GM21529 (cell line): ENCODE results near the gene MOB2.

Experiments
- ATAC-seq: cut with Tn5 transposase; IDR thresholded peaks from one replicate; pipeline ENCODE4 v1.9.1; 2021; ENCODE audit not compliant: unreplicated experiment

Gene MOB2

GRCh38 chr11:1487851-1488574 lies 1.4 kb upstream of the MOB2 start:
- no peak for ATAC-seq

- ATAC-seq: no peak
Observed at GRCh38 chr11:1487091-1487850, 692 bp upstream of the MOB2 start.

- ATAC-seq: no peak
Observed at GRCh38 chr11:1485504-1485885, 1.1 kb downstream of the MOB2 start.

- no peak for ATAC-seq
Observed at GRCh38 chr11:1484695-1485503, 1.7 kb downstream of the MOB2 start.

GRCh38 chr11:1484061-1484671 lies 2.4 kb downstream of the MOB2 start:
- no peak for ATAC-seq

- no peak for ATAC-seq
Observed at GRCh38 chr11:1483445-1483961, 3.1 kb downstream of the MOB2 start.

- no peak for ATAC-seq
Observed at GRCh38 chr11:1482581-1483444, 3.8 kb downstream of the MOB2 start.

GRCh38 chr11:1481861-1482441 lies 4.6 kb downstream of the MOB2 start:
- no peak for ATAC-seq

- ATAC-seq: no peak
Observed at GRCh38 chr11:1481483-1481825, 5.1 kb downstream of the MOB2 start.

GRCh38 chr11:1480555-1481482 lies 5.8 kb downstream of the MOB2 start:
- no peak for ATAC-seq

- no peak for ATAC-seq
Observed at GRCh38 chr11:1480191-1480554, 6.4 kb downstream of the MOB2 start.

GRCh38 chr11:1479678-1480118 lies 6.9 kb downstream of the MOB2 start:
- ATAC-seq: no peak

- no peak for ATAC-seq
Observed at GRCh38 chr11:1479006-1479677, 7.4 kb downstream of the MOB2 start.

GRCh38 chr11:1478544-1478943 lies 8.0 kb downstream of the MOB2 start:
- ATAC-seq: no peak

- ATAC-seq: no peak
Observed at GRCh38 chr11:1478011-1478410, 8.6 kb downstream of the MOB2 start.

GRCh38 chr11:1476940-1477736 lies 9.4 kb downstream of the MOB2 start:
- no peak for ATAC-seq

GRCh38 chr11:1475841-1476240 lies 10.7 kb downstream of the MOB2 start:
- no peak for ATAC-seq
